GM23338 (cell line): Measurements from ENCODE around the gene PRELP.

ENCODE experiments used
- CREB1 ChIP-seq: fragments of 250-450 bp; sonication (Bioruptor Pico); IDR thresholded peaks from 2 replicates; pipeline ENCODE4 v1.5.0; 2020; ENCODE audit warnings: low read depth, mild to moderate bottlenecking, moderate library complexity
- CTCF ChIP-seq, 2 experiments: fragments of 200-600 bp in 1 of 2; sonication (generic) in 1 of 2; conservative IDR thresholded peaks; 2 replicates each; pipeline versions ENCODE4 v1.5.1 to v1.6.1; 2016 to 2017; ENCODE audit warnings: antibody characterized with exemption in 2 of 2, low read depth in 2 of 2, mild to moderate bottlenecking in 2 of 2, moderate library complexity in 1 of 2
- EZH2 ChIP-seq: fragments of 200-600 bp; sonication (generic); IDR thresholded peaks from one replicate; pipeline ENCODE4 v1.8.0; 2017; ENCODE audit warnings: antibody characterized with exemption, mild to moderate bottlenecking, low read depth; ENCODE audit not compliant: unreplicated experiment
- EZH2phosphoT487 ChIP-seq: fragments of 200-600 bp; sonication (generic); IDR thresholded peaks from one replicate; pipeline ENCODE4 v1.8.1; 2018; ENCODE audit warnings: antibody characterized with exemption; ENCODE audit not compliant: unreplicated experiment
- JUNB ChIP-seq: IDR thresholded peaks from one replicate; pipeline ENCODE4 v1.6.1; 2016; ENCODE audit warnings: antibody characterized with exemption; ENCODE audit not compliant: unreplicated experiment
- NANOG ChIP-seq: IDR thresholded peaks from 2 replicates; pipeline ENCODE4 v1.6.1; 2016; ENCODE audit warnings: antibody characterized with exemption, borderline replicate concordance
- POLR2AphosphoS5 ChIP-seq: IDR thresholded peaks from 2 replicates; pipeline ENCODE4 v1.6.1; 2016; ENCODE audit warnings: antibody characterized with exemption, low read depth
- REST ChIP-seq: IDR thresholded peaks from one replicate; pipeline ENCODE4 v1.6.1; 2018; ENCODE audit warnings: antibody characterized with exemption; ENCODE audit not compliant: unreplicated experiment
- ZNF114 ChIP-seq: fragments of 250-450 bp; sonication (Bioruptor Pico); IDR thresholded peaks from 2 replicates; pipeline ENCODE4 v1.5.0; 2020; ENCODE audit warnings: mild to moderate bottlenecking, moderate library complexity

GRCh38 chr1:203478986-203479385, 3.4 kb downstream of the PRELP start:
- TF ChIP-seq EZH2 = no peak
- no peak for TF ChIP-seq CTCF (conservative IDR thresholded peaks at IDR 0.05; ENCODE audit: low read depth in 2 of 2)
- no peak for TF ChIP-seq POLR2AphosphoS5
- no peak for TF ChIP-seq EZH2phosphoT487
- no peak for TF ChIP-seq REST
- no peak for TF ChIP-seq NANOG
- TF ChIP-seq ZNF114 (CRISPR knock-in tag) = no peak
- no peak for TF ChIP-seq CREB1 (CRISPR knock-in tag)
- TF ChIP-seq JUNB = no peak
